Activated CD4-positive, alpha-beta T cell treated with anti-CD3 and anti-CD28 coated beads, Interleukin-2, Interleukin-4, amounts not matched to agents 100 ng/mL and 50 ng/mL, durations not matched to agents 16 hours and 8 hours (primary cell): ENCODE data around the gene UBLCP1.
"Not testable (repeated sequence)": the region's sequence is repeated elsewhere in the genome, so short reads cannot be mapped to it uniquely, and the experiment has no call there.

Experiments
- DNase-seq: peaks from one replicate; pipeline ENCODE4 v3.0.0-alpha.2; 2020; ENCODE audit warnings: low spot score

The UBLCP1 gene, protein sequence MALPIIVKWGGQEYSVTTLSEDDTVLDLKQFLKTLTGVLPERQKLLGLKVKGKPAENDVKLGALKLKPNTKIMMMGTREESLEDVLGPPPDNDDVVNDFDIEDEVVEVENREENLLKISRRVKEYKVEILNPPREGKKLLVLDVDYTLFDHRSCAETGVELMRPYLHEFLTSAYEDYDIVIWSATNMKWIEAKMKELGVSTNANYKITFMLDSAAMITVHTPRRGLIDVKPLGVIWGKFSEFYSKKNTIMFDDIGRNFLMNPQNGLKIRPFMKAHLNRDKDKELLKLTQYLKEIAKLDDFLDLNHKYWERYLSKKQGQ

DNA sequence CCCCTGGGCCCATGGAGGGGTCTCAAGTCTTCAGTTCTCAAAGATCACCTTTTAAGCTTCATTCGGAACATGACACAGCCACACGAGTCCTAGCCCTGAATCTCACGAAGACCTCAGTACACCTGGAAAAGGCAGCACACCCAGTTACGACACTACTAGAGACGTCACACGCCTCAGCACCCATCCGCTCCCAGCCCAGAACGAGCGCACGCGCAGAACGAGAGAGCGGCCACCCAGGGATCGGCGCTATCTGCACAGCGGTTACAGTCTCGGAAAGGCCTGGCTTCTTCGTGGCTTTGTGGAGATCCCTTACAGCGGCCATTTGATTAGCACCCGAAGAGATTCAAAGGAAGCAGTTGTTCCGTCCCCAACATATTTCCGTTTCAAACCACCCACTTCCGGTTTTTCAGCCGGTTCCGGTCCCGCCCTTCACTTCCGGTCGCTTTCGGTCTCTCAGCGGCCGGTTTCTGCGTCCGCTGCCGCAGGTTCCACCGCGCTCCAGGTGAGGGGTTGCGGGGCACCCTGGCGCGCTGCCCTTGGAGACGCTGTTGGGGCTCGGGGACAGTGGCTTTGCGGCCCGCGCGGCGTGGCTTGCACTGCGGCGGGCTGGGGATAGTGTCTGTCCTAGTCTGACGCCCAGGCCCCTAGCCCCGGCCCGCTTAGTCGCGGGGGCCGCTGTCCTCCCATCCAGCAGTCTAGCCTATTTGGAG, at the start of gene UBLCP1:
TSS of gene UBLCP1 (plus strand) at position 432 of the 710 bp plus-strand sequence. CDS start 5,626 bp downstream, outside the sequence.
- DNase-seq, result peak; percentile 89

DNA sequence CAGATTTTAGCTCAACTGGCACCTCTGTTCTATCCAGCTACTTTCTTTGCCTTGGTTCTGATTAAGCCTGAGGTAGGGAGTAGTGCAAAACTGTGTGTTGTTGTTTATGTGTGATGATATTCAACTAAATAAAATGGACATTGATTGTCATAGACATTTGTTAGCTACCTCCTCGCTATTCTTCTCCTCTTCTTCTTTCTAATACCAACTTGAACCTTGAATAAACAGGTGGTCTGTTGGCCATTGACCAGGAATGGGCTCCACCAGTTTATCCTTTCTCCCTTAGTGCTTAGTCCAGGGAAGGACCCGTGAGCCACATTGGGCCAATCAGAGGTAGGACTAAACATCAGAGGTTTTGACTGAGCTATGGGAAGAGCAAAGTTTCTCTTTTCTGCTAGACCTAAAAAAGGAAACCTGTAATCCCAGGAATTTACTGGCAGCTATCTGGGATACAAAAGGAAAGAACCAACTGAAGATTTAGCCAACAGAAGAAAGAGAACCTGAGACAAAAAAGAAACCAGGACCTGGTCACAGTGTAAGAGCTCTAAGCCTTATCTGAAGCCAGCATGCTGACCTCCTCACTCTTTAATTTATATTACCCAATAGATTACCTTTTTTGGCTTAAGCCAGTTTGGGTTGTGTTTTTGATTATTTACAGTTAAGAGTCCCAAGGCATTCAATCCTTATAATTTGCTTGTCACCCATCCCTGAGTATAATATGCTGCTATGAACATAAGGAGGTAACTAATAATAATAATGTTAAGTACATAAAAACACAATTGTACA, 48.4 kb upstream of the UBLCP1 start:
- no peak for DNase-seq

DNA sequence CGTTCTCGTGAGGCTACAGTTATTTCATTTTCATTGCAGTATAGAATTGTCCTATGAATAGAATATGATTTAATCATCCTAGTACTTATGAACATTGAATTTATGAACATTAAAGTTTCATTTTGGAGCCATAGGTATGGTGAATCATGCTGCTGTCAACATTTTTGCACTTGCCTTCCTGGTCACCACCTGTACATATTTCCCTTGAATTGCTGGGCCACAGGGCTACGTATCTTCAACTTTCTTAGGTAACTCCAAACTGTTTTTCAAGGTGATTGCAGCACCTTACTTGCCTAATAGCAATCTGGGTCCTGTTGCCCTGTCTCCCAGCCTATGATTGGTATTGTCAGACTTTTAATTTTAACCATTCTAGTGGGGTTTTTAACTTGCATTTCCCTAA, 47.2 kb upstream of the UBLCP1 start:
- DNase-seq, result no peak

DNA sequence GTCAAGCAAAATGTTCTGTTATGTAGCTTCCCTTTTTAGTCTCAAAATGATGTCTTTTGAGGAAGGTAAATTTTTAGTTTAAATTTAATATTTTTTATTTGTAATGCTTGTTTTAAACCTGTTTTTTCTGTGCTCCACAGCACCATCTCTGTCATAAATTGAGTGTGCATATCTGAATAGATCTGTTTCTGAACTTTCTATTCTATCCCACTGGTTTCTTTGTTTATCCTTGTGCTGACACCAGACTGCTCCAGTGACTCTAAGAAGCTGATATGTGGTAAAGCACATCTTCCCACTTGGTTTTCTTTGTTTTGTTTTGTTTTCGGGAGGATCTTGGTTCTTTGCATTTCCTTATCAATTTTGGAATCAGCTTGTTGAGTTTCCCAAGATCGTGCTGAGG, 46.6 kb upstream of the UBLCP1 start:
- no peak for DNase-seq

DNA sequence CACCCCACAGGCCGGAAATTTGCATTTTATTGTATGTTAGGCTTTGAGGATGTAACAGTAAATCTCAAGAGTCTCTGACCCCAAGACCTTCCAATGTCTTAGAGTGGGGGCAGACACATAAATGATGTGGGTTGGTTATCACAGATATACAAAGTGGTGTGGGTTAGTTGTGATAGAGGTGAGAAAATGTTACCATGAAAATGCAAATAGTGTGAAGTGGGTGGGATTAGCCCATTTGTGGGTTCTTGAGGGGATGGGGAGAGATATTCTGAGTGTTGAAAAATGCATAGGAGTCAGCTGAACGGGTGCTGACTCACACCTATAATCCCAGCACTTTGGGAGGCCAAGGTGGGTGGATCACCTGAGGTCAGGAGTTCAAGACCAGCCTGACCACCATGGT, 45.9 kb upstream of the UBLCP1 start:
- DNase-seq, result no peak

DNA sequence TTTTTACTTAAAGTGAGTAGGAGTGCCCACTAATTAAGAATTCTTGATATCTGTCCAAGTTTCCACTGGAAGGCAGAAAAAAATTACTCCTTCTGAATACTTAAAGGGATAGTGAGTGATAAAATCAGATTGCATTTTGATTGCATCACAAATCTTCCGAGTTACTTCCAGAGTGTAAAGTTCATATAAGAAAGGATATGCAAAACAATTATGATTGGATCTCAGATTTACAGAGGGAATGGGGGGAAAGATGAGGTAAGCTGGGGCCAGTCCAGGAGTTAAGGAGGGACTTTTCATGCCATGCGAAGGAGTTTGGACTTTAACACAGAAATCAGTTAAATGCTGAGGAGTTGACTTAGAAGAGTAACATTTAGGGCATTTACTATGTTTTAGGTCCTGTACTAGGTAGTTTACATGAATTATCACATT, 44.5 kb upstream of the UBLCP1 start:
- no peak for DNase-seq

DNA sequence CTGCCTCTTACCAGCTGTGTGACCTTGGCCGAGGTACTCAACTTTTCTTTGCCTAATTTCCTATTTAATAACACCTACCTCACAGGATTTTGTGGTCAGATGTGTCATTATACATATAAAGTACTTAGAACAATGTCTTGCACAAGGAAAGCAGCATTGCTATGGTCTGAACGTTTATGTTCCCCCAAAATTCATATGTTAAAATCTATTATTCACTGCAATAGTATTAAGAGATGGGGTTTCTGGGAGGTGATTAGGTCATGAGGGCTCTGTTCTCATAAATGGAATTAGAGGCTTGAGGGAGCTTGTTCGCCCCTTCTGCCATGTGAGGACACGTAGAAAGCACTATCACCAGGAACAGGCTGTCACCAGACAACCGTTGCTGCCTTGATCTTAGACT, 42.9 kb upstream of the UBLCP1 start:
- no peak for DNase-seq

DNA sequence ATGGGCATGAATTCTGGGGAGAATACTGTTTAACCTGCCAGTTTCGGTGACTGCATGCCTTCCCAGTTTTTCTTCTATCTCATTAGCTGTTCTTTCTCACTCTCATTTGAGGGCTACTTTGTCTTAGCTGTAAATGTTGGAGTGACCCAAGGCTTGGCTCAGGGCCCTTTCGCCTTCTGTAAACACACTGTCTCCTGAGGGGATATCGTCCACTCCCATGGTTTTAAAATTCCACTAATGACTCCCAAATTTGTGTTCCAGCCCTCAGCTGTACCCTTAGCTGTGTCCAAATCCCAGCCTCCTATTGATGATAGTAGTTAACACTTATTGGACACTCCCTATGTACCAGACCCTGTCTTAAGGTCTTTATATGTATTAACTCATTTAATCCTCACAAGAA, 39.6 kb upstream of the UBLCP1 start:
- DNase-seq, result no peak

DNA sequence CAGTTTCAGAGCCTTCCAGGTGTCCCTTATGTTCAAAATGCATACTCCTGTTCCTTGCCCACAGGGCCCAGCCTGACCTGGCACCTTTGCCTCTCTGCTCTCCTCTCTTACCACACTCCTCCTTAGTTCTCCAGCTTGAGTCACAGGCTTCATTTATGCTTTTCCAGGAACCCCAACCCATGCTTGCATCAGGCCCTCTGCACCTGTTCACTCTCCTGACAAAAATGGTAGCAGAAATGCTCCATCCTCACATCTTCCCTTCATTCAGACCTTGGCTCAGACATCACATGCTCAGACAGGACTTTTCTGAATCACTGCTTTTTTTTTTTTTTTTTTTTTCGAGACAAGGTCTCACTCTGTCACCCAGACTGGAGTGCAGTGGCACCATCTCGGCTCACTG, 38.6 kb upstream of the UBLCP1 start:
- no peak for DNase-seq

DNA sequence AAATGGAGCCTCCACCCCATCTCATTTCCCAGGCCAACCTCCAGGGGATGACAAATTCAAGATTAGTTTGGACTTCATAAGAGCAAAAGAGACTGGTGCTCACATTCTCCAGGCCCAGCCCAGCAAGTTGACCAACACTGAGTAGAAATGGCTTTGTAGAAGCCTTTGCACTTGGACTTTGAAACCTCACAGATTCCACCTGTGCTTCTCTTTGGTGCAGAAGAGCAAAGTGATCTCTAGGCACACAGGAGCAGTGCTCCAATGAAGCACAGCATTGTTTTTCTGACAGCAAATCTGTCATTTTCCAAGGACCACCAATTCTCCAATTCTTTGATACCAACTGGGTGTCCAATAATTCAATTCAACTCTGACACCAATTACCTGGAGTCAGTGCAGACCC, 36.6 kb upstream of the UBLCP1 start:
- DNase-seq, result no peak

DNA sequence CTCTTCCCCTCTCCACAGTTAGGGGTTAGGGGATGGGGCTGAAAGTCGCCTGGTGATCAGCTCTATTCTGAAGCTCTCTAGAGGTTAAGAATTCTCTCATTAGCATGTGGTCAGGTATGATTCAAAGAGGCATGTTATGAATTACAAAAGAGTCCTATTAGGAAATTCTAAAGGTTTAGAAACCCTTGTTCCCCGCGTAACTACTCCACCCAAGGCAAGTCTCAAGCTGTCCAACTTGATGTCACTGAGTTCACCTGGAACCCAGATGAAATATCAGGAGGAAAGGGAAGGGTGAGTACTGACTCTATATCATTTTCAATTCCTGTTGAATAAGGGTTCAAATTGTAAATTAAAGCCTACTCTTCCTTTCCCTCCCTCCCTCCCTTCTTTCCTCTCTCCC, 35.6 kb upstream of the UBLCP1 start:
- no peak for DNase-seq

DNA sequence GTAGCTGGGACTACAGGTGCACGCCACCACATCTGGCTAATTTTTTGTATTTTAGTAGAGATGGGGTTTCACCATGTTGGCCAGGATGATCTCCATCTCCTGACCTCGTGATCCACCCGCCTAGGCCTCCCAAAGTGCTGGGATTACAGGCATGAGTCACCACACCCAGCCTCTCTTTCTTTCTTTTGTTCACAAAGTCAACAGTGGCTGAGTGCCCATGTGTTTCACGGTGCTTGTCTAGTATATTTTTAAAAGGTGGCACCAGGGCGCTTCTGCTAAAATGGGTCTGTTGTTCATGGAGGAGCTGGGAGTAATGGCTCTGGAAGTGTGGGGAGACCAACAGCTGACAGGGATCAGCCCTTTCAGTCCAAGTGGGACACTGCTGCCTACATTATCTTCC, 35.0 kb upstream of the UBLCP1 start:
- not testable (repeated sequence) for DNase-seq

DNA sequence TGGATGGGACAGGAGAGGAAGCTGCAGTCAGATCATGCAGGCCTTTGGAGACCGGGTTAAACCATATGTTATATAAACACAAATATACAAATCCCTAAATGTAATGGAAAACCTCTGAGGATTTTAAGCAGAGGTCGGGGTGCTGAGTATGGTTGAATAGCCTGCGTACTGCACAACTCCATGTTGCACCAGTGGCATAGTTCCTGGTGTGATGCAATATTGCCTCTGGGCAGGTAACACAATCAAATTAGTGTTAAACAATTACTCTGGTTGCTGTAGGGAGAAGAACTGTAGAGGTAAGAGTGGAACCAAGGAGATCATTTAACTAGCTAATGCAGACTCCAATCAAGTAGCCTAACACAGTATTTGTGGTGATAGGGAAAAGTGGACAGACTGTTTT, 32.4 kb upstream of the UBLCP1 start:
- no peak for DNase-seq

DNA sequence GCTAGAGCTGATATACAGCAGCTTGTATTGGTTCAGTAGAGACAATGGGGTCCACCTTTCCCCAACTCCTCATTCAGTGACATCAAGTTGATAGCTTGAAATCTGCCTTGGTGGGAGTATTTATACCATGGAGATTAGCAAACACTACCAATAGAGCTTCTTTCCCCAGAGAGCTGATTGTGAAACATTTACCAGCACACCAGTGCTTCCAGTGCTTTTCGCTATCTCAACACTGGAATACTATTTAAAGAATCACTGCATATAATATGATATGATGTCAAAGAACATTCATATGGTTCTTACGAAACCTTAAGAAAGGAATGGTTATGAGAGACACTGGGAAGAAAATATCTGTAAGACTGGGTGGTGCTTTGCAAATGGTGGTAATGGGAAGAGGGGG, 31.9 kb upstream of the UBLCP1 start:
- DNase-seq, result no peak

DNA sequence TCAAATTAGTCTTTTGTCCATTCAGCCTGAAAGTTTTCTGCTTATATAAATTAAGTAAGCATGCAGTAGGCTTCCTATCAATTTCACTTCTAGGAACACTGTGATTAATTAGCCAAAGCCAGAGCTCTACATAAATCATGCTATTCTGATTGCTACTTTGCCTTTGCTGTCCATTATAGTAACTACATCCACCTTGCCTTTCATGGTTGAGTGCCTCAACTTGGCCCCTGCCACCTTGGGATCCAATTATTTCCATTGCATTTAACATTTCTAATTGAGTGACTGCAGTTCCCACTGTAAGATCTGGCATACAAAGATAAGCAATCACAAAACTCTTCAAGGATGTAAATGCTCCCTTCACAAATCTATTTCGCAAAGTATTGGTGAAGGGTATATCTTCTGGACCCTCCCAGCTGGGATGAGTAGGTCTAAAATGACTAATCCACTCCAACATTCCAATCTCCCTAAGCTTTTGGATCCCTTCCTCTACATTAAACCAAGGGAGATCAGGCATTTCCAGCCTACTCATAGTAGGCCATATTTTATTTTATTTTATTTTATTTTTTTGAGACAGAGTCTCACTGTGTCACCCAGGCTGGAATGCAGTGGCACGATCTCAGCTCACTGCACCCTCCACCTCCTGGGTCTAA, 27.1 kb upstream of the UBLCP1 start:
- not testable (repeated sequence) for DNase-seq

DNA sequence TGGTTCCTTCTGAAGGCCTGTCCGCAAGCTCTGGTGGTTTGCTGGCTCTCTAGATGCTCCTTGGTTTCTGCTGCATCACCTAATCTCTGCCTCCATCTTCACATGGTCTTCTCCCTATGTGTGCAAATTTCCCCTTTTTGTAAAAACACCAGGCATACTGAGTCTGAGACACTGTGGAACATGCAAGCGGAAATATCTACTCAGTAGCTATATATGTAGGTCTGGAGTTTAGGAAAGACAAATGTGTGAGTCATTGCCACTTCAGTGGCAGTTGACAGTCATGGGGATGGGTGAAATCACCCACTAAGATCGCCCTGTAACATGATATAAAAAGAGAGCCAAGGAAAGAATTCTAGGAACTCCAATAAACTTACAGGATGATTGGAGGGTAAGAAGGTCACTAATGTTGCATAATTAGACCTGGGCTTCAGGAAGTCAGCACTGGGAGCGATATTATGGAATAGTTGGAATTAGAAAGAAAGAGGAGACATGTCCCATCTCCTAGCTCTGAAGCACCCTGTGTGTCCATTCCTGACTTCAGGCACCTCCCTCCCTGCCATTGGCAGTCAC, 22.7 kb upstream of the UBLCP1 start:
- DNase-seq, result peak; percentile 20

DNA sequence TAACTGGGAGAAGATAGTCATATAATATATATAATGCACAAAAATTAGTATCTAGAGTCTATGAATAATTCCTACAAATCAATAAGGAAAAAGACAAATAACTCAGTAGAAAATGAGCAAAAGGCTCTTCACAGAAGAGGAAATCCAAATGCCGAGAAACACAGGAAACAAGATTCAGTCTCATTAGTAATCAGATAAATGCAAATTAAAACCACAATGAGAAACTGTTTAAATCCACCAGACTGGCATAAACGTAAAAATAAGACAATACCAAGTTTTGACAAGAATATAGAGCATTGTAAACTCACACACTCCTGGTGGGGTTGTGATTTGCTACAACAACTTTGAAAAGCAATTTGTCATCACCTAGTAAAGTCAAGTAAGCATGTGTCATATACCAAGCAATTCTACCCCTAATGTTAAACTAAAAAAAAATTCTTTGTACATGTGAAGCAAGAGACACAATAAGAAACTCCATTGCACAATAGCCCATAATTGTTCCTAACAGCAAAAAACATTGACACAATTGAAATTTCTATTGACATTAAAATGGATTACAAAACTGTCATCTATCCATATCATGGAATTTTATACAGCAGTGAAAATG, 21.0 kb upstream of the UBLCP1 start:
- DNase-seq, result no peak

DNA sequence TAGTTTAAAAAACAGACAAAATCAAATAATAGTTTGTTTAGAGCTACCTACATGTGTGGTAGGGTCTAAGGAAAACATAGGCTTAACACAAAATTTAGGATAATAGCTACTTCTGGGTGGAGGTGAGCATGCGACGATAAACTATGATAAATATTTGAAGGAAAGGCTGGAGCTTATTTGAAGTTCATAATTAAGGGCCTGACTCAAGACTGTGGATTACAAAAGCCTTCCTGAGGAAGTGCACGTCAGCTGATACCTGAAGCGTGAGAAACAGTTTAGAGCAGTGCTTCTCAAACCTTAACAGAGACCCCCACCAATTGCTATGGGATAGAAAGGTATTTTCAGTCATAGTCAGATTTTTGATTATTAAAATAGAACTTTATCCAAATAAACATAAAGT, 20.4 kb upstream of the UBLCP1 start:
- no peak for DNase-seq

DNA sequence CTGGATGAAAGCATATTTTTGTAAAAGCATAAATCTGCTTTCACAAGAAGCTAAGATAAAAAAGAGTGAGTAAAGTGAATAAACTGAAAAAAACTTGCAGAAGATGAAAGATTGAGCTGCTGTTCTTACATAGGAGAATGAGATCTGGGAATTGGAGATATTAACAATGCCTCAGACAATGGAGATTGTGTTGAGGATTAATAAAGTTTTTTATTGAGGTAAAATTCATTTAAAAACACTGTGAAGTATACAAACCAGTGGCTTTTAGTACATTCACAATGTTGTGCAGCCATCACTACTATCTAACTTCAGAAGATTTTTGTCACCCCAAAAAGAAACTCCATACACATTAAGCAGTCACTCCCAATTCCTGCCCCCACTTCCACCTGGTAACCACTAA, 19.7 kb upstream of the UBLCP1 start:
- no peak for DNase-seq

DNA sequence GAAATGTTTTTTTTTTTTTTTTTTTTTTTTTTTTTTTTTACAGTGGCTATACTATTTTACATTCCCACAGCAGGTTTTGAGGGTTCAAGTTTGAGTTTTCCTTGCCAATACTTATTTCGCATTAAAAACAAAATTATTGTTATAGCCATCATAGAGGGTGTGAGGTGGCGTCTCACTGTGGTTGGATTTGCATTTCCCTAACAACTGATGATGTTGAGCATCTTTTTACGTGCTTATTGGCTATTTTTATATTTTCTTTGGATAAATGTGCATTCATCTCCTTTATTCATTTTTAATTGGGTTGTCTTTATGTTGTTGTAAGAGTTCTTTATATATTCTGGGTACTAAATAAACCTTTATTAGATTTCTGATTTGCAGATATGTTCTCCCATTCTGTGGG, 18.9 kb upstream of the UBLCP1 start:
- no peak for DNase-seq

DNA sequence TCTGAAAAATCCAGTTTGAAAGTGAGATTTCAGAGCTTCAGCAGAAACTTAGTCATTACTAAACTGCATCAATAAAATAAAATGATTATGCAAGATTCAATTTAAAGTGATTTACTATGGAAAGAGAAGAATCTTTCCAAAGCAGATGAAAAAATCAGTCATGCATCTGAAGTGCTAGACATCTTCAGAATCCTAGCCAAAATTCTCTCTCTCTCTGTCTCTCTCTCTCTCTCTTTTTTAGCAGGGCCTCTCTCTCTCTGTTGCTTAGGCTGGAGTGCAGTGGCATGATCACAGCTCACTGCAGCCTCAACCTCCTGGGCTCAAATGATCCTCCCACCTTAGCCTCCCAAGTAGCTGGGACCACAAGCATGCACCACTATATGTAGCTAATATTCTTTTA, 18.2 kb upstream of the UBLCP1 start:
- DNase-seq, result no peak

DNA sequence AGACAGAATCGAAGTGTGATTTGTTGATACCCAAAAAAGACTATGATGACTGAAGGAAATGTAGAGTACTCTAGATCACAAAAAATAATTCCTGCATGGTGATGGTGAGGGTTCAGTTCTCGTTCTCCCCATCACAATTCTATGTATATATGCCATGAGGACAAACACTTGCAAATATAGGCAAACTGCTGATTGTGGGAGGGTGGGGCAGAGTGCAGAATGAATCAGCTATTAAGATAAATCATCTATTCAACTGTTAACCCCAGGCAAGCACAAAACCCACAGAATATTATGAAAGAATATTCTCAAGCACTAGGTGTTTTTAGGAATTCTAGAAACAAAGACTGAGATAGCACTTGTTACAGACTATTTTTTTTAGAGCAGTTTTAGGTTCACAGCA, 13.9 kb upstream of the UBLCP1 start:
- no peak for DNase-seq
